Myocyte (in vitro differentiated cells): ENCODE results near the gene TEAD1. TPM values are rescaled to one million over a fixed set of nuclear protein-coding genes. Genes with fewer than 3 reads are reported as not detected.

ENCODE experiments used
- DNase-seq: peaks from one replicate; pipeline ENCODE4 v3.0.0-alpha.2; 2012; ENCODE audit warnings: low read depth
- polyA plus RNA-seq: library from polyadenylated mRNA; unstranded; fragments of >200 nt; gene quantifications from one replicate; pipeline ENCODE4 v1.2.1, GENCODE V29; 2012; ENCODE audit warnings: missing spikeins
- total RNA-seq: library from RNA; depleted of rRNA; stranded (reverse); fragments of >200 nt; gene quantifications from 2 replicates; pipeline ENCODE4 v1.2.3, GENCODE V29; 2014

Gene TEAD1
- 131 and 136 TPM in 2 replicates for total RNA-seq
- 68.1 TPM for polyA plus RNA-seq

DNA sequence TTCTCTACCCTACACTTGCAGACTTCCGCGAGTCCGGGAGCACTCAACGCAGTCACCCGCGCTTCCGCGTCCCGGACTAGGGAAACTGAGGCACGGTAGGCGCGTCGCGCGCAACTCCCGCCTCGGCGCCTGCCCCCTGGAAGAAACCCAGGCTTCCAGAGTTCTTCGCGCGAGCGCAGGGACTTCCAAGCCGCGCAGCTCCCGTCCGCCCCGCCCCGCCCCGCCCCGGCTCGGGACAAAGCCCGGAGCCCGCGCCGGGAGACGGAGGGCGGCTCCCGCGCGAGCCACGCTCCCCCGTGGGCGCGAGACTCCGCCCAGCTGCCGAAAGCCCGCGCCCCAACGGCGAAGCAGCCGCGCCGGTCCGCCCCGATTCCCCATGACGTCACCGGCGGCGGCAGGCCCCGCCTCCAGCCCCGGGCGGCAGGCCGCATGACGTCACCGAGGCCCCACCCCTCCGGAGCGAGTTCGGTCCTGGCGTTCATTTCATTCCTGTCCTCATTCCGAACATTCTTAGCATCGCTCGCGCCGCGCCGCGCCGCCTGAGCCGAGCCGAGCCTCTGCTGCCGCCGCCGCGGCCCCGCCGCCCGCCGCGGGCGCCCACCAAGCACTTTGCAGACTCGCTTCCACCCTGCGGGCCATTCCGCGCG lies at the start of gene TEAD1:
TEAD1 (plus strand) TSS at position 498 of the 647 bp plus-strand sequence.
- DNase-seq = peak; percentile 96

DNA sequence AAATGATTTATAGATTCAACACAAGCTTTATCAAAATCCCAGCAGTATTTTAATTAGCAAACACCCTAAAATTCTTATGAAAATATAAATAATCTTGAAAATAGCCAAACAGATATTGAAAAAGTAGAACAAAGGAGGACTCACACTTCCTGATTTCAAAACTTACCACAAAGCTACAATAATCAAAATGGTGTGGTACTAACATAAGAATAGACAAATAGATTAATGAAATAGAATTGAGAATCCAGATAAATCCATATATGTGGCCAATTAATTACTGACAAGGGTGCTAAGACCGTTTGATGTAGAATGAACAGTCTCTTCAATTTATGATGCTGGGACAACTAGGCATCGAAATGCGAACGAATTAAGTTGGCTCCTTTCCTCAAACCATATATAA lies 49.6 kb upstream of the TEAD1 start:
- no peak for DNase-seq

GRCh38 chr11:12625438-12626071 lies 48.7 kb upstream of the TEAD1 start:
- no peak for DNase-seq

- DNase-seq = no peak
Measured at GRCh38 chr11:12626616-12627015, 47.6 kb upstream of the TEAD1 start.

DNA sequence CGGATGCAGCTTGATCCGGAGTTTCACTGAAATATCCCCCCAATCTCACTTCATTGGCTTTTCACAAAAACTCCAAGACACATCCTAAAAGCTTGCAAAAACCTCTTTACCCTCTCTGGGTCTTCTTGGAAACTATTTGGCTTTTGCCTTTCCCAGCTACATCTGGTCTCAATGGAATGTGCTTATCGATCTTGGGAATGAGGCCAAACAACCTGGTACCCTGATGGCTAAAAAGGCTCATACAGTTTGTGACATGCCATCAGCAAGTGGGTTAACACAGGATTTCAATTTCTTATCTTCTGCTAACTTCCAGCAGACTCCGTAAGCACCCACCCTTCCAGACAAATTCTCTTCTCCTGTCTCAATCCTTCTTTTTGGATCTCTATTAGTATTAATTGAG lies 45.9 kb upstream of the TEAD1 start:
- DNase-seq = no peak

DNA sequence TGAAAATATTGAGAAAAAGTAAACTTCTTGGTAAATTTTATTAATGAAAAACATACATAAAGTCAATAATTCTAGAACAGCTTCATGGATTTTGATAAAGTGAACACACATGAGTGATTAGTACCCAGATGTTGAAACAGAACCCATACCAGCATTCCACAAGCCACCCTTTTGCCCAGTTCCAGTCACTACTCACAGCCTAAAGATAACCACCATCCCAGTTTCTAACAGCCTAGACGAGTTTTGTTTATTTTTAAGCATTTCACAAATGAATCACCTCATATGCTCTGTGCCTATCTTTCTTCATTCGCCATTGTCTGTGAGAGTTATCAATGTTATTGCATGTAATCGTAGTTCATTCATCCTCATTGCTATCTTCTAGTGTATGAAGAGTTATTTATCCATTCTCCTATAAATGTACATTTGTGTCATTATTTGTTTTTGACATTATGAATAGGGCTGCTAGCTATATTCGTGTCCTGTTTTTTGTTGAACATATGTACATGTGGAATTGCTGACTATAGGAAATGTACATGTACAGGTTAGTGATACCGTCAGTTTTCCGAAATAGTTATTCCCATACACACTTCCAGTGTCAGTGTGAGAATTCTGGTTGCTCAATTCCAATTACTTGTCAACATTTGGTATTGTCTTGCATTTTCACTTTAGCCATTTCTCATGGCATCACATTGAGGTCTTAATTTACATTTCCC lies 44.5 kb upstream of the TEAD1 start:
- DNase-seq = no peak

DNA sequence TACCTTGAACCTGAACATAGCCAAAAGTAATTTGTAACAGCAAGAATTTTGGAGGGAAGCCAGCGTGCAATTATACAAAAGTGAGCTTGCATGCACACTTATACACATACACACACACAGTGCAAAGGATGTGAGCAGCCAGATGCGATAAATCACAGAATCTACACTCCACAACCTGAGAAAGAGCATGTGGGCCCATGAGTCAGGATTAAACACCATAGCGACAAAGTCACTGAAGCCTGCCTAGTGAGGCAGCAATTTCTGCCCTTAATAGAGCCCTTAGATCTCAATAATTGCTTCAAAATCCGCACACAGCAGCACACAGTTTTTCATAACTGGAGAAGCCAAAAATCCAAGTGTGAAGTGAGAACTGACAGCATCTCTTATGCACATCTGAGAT lies 42.6 kb upstream of the TEAD1 start:
- no peak for DNase-seq

DNA sequence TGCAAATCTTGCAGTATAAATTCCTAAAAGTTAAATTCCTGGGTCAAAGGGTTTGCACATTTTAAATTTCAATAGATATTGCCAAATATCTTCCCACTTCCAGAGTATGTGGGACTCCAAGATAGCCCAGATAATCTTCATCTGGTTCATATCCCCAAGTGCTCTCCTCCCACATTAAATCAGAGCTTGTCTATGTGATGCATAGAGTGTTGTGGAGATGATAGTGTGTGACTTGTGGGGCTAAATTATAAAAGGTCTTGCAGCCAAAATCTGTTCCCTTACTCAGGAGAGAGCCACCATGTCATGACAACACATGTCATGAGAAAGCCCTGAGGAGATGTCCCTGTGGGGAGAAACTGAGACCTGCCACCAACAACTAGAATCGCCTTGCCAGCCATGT lies 39.9 kb upstream of the TEAD1 start:
- DNase-seq = no peak

GRCh38 chr11:12636871-12637410 lies 37.3 kb upstream of the TEAD1 start:
- no peak for DNase-seq

DNA sequence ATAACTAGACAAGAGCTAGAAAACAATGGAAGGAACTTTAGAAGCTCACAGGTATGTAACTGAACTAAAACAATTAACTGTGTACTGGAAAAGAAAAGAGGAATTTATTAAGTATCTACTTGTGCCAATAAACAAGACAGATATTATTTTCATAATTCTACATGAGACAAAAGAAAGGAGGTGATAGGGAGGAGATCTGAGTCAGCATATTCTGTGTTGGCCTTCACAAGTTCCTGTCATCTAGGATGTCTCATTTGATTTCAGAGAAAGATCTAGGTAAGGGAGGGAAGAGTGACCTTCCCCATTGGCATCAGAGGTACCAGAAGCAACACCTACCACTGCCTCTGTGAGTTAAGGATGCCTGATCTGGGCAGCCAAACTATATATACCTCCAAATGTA lies 34.8 kb upstream of the TEAD1 start:
- no peak for DNase-seq

GRCh38 chr11:12640355-12640754 lies 33.9 kb upstream of the TEAD1 start:
- DNase-seq = no peak

- no peak for DNase-seq
Measured at GRCh38 chr11:12640926-12641849, 33.0 kb upstream of the TEAD1 start.

- DNase-seq = peak; percentile 17
Measured at GRCh38 chr11:12642040-12642439, 32.2 kb upstream of the TEAD1 start.

DNA sequence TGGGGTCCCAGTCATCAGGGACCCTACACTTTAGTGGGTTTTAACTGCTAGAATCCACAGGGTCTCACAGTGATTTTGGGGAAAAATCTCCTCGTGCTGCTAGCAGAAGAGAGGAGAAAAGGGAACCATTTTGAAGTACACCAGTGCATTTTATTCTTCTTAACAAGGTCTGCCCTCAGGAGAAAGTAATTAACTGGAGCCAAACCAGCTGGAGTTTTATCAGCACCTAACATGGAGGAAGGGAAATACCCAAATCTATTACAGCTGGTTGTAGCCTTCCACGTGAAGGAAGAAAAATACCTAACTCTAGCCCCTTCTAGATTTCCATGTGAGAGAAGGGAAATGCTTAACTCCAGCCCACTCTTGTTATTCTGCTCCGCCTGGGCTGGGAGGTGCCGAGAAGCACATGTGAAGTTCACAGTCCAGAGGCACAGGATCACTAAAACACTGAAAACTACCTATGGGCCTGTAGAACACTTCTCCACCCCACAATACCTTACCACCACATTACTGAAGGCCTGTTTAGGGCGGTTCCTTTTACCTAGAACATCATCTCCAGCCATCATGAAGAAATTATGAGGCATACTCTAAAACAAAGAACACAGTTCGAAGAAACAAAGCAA lies 31.3 kb upstream of the TEAD1 start:
- DNase-seq = no peak

- no peak for DNase-seq
Measured at GRCh38 chr11:12646478-12646877, 27.7 kb upstream of the TEAD1 start.

GRCh38 chr11:12653729-12654128 lies 20.5 kb upstream of the TEAD1 start:
- DNase-seq = no peak

GRCh38 chr11:12655842-12656241 lies 18.4 kb upstream of the TEAD1 start:
- no peak for DNase-seq

GRCh38 chr11:12657336-12657735 lies 16.9 kb upstream of the TEAD1 start:
- no peak for DNase-seq

- DNase-seq = no peak
Measured at GRCh38 chr11:12657981-12658380, 16.2 kb upstream of the TEAD1 start.

DNA sequence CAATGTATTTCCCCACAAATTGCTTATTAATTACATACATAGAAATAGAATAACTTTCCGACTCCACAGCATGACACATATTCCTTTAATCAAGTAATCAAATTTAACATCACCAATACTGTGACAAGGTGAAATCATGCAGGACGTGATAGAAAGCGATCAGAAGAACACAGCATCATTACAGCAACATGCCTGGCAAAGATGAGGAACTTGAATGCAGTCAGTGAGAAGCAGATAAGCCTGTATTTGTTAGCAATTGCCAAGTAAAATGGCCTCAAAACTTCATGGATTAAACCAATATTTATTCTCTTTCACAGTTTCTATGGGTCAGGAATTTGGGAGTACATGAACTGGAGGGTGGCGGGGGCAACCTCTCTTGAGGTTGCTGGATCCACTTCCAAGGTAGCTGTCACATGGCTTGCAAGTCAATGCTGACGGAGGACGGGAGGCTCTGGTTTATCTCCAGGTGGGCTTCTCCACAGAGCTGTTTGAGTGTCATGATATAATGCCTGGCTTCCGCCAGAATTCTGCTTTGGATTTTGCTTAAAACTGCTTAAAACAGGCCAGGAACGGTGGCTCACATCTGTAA lies 12.0 kb upstream of the TEAD1 start:
- no peak for DNase-seq
